Left ventricle myocardium superior (tissue), 1 donor: ENCODE results near the gene CFAP299. TPM values are rescaled to one million over a fixed set of nuclear protein-coding genes. Genes with fewer than 3 reads are reported as not detected.
"Not testable (repeated sequence)": the region's sequence is repeated elsewhere in the genome, so short reads cannot be mapped to it uniquely, and the experiment has no call there.

Experiments used
- ATAC-seq: fragments of 200-7000 bp; cut with Tn5 transposase; one replicate; pipeline ENCODE4 v1.9.1; 2020; ENCODE audit warnings: mild to moderate bottlenecking, moderate library complexity
- DNase-seq: peaks from one replicate; pipeline ENCODE4 v3.0.0-alpha.2; 2020
- intact Hi-C: fragments of 100-400 bp; cut with micrococcal nuclease; formaldehyde crosslinking; loops from one replicate; pipeline ENCODE4 v1.11.0; 2022
- total RNA-seq: library from RNA; stranded (reverse); fragmentation: NEBNext Ultra II Directional; extraction: Animal tissue kit (Norgen Biotek cat#: 25700); gene quantifications from one replicate; pipeline ENCODE4 v1.2.1, GENCODE V29; 2021
- donor health status: DM: no; HTN: yes; CAD: no; lungs with severe emphysema.

The CFAP299 gene
- total RNA-seq, 1 donor from 2014 or later: not detected

GRCh38 chr4:80740375-80740774, 404.8 kb downstream of the CFAP299 start:
- ATAC-seq: no peak
- intact Hi-C loops: no loop called here
- no peak for DNase-seq

GRCh38 chr4:80749558-80749957, 414.0 kb downstream of the CFAP299 start:
- DNase-seq, intact Hi-C loops, ATAC-seq: not testable (repeated sequence)

GRCh38 chr4:80751200-80751599, 415.7 kb downstream of the CFAP299 start:
- ATAC-seq: no peak
- intact Hi-C loops: no loop called here
- no peak for DNase-seq

GRCh38 chr4:80767944-80768343, 432.4 kb downstream of the CFAP299 start:
- intact Hi-C loops: no loop called here
- ATAC-seq (no peak), DNase-seq (no peak)

GRCh38 chr4:80776168-80776567, 440.6 kb downstream of the CFAP299 start:
- no peak for ATAC-seq
- DNase-seq: no peak
- intact Hi-C loops: no loop called here

GRCh38 chr4:80781431-80781830, 445.9 kb downstream of the CFAP299 start:
- DNase-seq (no peak), ATAC-seq (no peak)
- intact Hi-C loops: no loop called here

GRCh38 chr4:80787306-80787705, 451.8 kb downstream of the CFAP299 start:
- intact Hi-C loops: no loop called here
- DNase-seq: no peak
- no peak for ATAC-seq

- intact Hi-C loops: no loop called here
- ATAC-seq (no peak), DNase-seq (no peak)
Measured at GRCh38 chr4:80788798-80789197, 453.3 kb downstream of the CFAP299 start.

GRCh38 chr4:80790152-80790551, 454.6 kb downstream of the CFAP299 start:
- no peak for ATAC-seq
- intact Hi-C loops: no loop called here
- no peak for DNase-seq

- DNase-seq, ATAC-seq, intact Hi-C loops: not testable (repeated sequence)
Measured at GRCh38 chr4:80793660-80794059, 458.1 kb downstream of the CFAP299 start.

GRCh38 chr4:80798082-80798481, 462.6 kb downstream of the CFAP299 start:
- DNase-seq (no peak), ATAC-seq (no peak)
- intact Hi-C loops: no loop called here

GRCh38 chr4:80800719-80801118, 465.2 kb downstream of the CFAP299 start:
- intact Hi-C loops, DNase-seq, ATAC-seq: not testable (repeated sequence)

GRCh38 chr4:80803337-80803736, 467.8 kb downstream of the CFAP299 start:
- ATAC-seq: no peak
- intact Hi-C loops: no loop called here
- DNase-seq: no peak

- DNase-seq (no peak), ATAC-seq (no peak)
- intact Hi-C loops: no loop called here
Measured at GRCh38 chr4:80806472-80806871, 470.9 kb downstream of the CFAP299 start.

- DNase-seq: no peak
- intact Hi-C loops: no loop called here
- no peak for ATAC-seq
Measured at GRCh38 chr4:80809039-80809729, 473.7 kb downstream of the CFAP299 start.

GRCh38 chr4:80811406-80811805, 475.9 kb downstream of the CFAP299 start:
- DNase-seq (no peak), ATAC-seq (no peak)
- intact Hi-C loops: no loop called here

- DNase-seq: no peak
- ATAC-seq: no peak
- intact Hi-C loops: no loop called here
Measured at GRCh38 chr4:80812145-80812544, 476.6 kb downstream of the CFAP299 start.

- DNase-seq (no peak), ATAC-seq (no peak)
- intact Hi-C loops: no loop called here
Measured at GRCh38 chr4:80814266-80814665, 478.7 kb downstream of the CFAP299 start.

GRCh38 chr4:80831383-80832361, 496.1 kb downstream of the CFAP299 start:
- intact Hi-C loops: no loop called here
- ATAC-seq (no peak), DNase-seq (no peak)

- intact Hi-C loops: no loop called here
- no peak for ATAC-seq
- no peak for DNase-seq
Measured at GRCh38 chr4:80839281-80839680, 503.8 kb downstream of the CFAP299 start.
